Mucosa of rectum (tissue), 2 donors: ENCODE data around the gene DNAJC16.
A peak's percentile ranks its signal among the peaks of the same experiment; 100 is the strongest.
"Not testable (repeated sequence)": the region's sequence is repeated elsewhere in the genome, so short reads cannot be mapped to it uniquely, and the experiment has no call there.

ENCODE experiments used
- H3K27ac ChIP-seq, 2 donors: one replicate each; pipeline ENCODE4 v1.7.0; 2013; ENCODE audit warnings: inconsistent platforms in 2 of 2, low read depth in 2 of 2, low read length in 2 of 2
- H3K27me3 ChIP-seq, 2 donors: one replicate each; pipeline ENCODE4 v1.7.0; 2013; ENCODE audit warnings: low read length in 2 of 2; ENCODE audit not compliant: control insufficient read depth in 2 of 2, insufficient read depth in 2 of 2
- H3K36me3 ChIP-seq, 2 donors: one replicate each; pipeline ENCODE4 v1.7.0; 2013; ENCODE audit warnings: low read length in 2 of 2; ENCODE audit not compliant: control insufficient read depth in 2 of 2, insufficient read depth in 2 of 2
- H3K4me1 ChIP-seq, 2 donors: one replicate each; pipeline ENCODE4 v1.7.0; 2013; ENCODE audit warnings: low read length in 2 of 2, mild to moderate bottlenecking in 1 of 2; ENCODE audit not compliant: control insufficient read depth in 2 of 2, insufficient read depth in 2 of 2
- H3K4me3 ChIP-seq, 2 donors: one replicate each; pipeline ENCODE4 v1.7.0; 2013; ENCODE audit warnings: low read length in 2 of 2
- H3K9ac ChIP-seq, 2 donors: one replicate each; pipeline ENCODE4 v1.7.0; 2013; ENCODE audit warnings: low read length in 2 of 2, low read depth in 1 of 2, mild to moderate bottlenecking in 1 of 2
- H3K9me3 ChIP-seq, 2 donors: one replicate each; pipeline ENCODE4 v1.7.0; 2013; ENCODE audit warnings: low read length in 2 of 2; ENCODE audit not compliant: control insufficient read depth in 2 of 2
- donor health status: healthy.
- donor health status: Normal muscosa, but diverticular disease.

DNAJC16 gene

DNA sequence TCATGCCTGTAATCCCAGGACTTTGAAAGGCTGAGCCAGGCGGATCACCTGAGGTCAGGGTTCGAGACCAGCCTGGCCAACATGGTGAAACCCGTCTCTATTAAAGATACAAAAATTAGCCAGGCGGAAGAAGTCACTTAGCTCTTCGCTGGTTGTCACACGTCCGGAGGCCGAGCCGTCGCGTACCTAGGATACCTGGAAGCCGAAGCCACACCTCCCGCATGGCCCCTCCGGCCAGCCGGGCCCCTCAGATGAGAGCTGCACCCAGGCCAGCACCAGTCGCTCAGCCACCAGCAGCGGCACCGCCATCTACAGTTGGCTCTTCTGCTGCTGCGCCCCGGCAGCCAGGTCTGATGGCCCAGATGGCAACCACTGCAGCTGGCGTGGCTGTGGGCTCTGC is 77.8 kb downstream of the DNAJC16 start:
- not testable (repeated sequence) for H3K27ac ChIP-seq

DNA sequence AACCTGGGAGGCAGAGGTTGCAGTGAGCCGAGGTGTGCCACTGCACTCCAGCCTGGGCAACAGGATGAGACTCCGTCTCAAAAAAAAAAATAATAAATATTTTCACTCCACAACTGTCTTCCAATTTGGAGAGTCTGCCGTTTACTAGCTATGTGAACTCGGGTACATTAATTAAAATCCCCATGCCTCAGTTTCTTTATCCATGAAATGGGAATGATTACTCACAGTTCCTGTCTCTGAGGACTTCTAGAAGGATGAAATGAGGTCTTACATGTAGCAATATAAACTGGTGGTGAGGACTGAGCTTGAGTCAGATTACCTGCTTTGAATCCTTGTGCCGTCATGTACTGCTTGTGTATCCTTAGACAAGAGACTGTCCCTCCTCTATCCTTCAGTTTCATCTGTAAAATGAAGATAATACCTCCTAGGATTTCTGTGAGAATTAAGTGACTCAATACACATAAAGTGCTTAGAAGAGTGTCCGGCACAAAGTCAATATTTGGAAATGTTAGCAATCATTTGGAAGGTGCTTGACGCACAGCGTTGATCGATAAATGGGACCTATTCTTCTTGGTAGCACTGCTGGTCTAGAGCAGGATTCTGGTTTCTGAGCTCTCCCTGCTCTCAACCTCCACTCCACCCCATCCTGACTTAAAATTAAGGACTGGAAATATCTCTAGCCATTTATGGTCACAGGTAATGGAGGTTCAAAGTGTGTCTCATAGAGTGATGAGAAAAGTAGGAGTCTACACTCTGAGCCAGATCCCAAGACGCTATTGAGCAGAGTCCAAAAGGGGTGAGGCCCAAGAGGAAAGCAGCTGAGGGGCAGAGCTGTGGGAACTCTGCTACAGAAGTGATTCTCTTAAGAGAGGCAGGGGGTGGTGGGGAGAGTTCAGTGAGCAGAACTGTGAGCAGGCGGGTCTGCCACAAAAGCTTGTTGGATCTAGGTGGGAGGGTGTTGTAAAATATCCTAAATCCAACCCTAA is 79.0 kb downstream of the DNAJC16 start:
- no peak overlapping the region for H3K27ac ChIP-seq

More for the DNA sequence above, 77.8 kb downstream of the DNAJC16 start:
- not testable (repeated sequence) for H3K27me3 ChIP-seq, H3K9ac ChIP-seq, H3K9me3 ChIP-seq, H3K4me3 ChIP-seq, H3K36me3 ChIP-seq
- peaks cover 8 to 16% of the 10 kb centered on the region in 2 donors for H3K4me1 ChIP-seq

DNA sequence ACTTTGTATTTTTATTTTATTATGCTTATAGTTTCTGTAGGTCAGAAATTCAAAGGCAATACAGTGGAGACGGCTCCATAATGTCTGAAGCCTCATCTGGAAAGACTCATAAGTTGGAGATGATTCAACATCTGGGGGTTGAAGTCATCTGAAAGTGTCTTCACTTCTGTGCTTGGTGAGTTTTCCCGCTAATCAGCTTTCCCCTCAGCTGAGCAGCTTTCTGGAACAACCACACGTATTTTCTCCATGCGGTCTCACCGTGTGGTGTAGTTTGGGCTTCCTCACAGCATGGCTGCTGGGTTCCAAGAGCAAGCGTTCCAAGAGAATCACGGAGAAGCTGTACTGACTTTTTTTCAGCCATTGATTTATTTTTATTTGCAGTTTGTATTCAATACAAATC is 83.0 kb downstream of the DNAJC16 start:
- Histone ChIP-seq H3K36me3 (no peaks in the 10 kb centered on the region), H3K4me3 (no peak overlapping the region), H3K27ac (no peak overlapping the region), H3K9ac (no peak overlapping the region), H3K27me3 (no peaks in the 10 kb centered on the region), H3K9me3 (no peaks in the 10 kb centered on the region), H3K4me1 (no peaks in the 10 kb centered on the region)

More for the DNA sequence above, 79.0 kb downstream of the DNAJC16 start:
- H3K27me3 ChIP-seq = no peaks in the 10 kb centered on the region
- H3K9me3 ChIP-seq = no peaks in the 10 kb centered on the region
- H3K9ac ChIP-seq = no peak overlapping the region
- H3K4me3 ChIP-seq = no peak overlapping the region
- no peaks in the 10 kb centered on the region for H3K36me3 ChIP-seq
- peaks cover 8 to 16% of the 10 kb centered on the region in 2 donors for H3K4me1 ChIP-seq

DNA sequence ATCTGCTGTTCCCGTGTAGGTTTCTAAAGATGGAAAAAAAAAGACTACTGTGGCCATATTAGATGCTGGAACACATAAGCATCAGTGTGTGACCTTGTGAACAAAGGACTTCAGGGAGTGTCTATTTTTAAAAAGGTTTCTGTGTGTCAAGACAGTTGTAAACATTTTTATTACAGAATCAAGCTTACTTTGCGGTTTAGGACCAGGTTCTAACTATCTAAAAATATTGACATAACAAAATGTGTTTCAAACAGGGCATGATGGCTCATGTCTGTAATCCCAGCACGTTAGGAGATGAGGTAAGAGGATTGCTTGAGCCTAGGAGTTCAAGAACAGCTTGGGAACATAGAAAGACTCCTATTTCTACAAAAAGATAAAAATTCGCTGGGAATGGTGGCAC is 83.5 kb downstream of the DNAJC16 start:
- H3K9me3 ChIP-seq = no peaks in the 10 kb centered on the region
- H3K27ac ChIP-seq = no peak overlapping the region
- no peaks in the 10 kb centered on the region for H3K36me3 ChIP-seq
- no peaks in the 10 kb centered on the region for H3K4me1 ChIP-seq
- H3K4me3 ChIP-seq = no peak overlapping the region
- no peaks in the 10 kb centered on the region for H3K27me3 ChIP-seq
- no peak overlapping the region for H3K9ac ChIP-seq

DNA sequence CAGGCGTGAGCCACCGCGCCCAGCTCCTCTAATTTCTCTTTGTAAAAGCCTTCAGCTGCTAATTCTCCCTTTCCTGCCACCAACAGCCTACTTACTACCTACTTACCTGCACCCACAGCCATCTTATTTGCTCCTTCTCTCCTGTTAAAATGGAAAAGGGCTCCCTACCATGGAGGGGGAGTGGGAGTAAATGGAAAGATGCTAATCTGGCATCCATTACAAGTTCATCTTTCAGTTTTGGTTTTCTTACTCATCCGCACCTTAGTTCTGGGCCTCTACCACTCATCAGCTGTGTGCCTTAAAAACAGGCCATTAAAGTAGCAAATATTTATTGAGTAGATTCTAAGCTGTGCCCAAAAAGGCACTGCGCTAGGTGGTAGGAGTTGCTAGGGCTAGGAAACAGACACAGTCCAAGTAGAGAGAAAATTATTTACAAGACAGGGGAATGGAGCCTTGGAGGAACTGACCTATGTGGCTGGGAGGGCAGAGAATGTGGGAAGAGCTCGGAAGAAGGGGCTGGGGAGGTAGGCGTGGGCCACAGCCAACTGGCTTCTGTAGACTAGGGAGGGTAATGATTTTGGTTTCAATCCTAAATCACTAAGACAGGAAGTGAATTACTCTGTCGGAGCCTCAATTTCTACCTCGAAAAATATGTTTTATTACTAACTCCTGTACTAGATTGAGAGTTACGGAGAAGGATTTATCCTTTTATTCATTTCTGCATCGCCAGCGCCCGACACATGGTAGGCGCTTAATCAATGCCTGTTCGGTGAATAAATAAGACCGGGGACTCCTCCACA is 89.9 kb downstream of the DNAJC16 start:
- peak overlapping the region; percentile 65 to 97 for H3K4me3 ChIP-seq

DNA sequence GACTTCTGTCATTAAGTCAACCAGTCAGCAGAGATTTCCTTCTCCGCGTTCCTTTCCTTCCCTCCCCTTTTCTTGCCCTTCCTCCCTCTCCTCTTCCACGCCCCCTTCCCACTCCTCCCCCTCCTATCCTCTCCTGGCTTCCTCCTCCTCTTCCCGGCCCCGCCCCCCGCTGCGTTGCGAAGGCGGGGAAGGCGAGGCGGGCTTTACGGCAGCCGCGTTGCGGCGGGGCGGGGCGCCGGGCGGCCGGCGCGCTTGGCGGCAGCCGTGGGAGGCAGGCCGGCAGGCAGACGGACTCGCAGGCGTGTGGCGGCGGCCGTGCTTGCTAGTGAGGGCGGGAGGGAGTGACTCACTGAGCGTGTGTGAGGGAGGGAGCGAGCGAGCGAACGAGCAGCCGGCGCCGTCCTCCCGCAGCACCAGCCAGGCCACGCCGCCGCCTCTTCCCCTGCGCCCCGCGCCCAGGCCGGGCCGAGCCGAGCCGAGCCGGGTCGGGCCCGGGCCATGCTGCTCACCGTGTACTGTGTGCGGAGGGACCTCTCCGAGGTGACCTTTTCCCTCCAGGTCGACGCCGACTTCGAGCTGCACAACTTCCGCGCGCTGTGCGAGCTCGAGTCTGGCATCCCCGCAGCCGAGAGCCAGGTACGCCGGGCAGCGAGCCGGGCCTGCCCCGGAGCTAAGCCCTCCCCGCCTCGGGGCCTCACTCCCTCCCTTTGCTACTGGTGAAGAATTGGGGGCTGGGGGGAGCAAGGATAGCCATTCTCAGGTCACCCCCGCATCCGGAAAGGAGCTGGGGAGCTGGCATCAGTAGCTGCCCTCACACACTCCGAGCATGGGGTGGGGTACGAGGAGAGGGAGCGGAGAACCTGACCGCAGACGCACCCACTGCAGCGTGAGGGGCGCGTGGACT is 90.8 kb downstream of the DNAJC16 start, which contains the start of gene DDI2:
Gene DDI2 (plus strand): TSS at position 286 of the 904 bp plus-strand sequence. CDS start 213 bp downstream, at position 499.
- no peaks in the 10 kb centered on the region for H3K36me3 ChIP-seq
- H3K9me3 ChIP-seq = no peaks in the 10 kb centered on the region
- peak within 1 kb of the TSS; percentile 98 for H3K27ac ChIP-seq
- H3K4me1 ChIP-seq = peaks cover 26 to 27% of the 10 kb centered on the region in 2 donors
- H3K9ac ChIP-seq = peak within 1 kb of the TSS; percentile 95 to 97
- H3K4me3 ChIP-seq = peak within 1 kb of the TSS; percentile 88 to 97
- no peaks in the 10 kb centered on the region for H3K27me3 ChIP-seq

More for the DNA sequence above, 89.9 kb downstream of the DNAJC16 start:
- H3K36me3 ChIP-seq = no peaks in the 10 kb centered on the region
- H3K27me3 ChIP-seq = no peaks in the 10 kb centered on the region
- H3K9me3 ChIP-seq = no peaks in the 10 kb centered on the region
- peak overlapping the region; percentile 88 to 98 for H3K27ac ChIP-seq
- H3K4me1 ChIP-seq = peaks cover 26 to 27% of the 10 kb centered on the region in 2 donors
- peak overlapping the region; percentile 88 to 97 for H3K9ac ChIP-seq

DNA sequence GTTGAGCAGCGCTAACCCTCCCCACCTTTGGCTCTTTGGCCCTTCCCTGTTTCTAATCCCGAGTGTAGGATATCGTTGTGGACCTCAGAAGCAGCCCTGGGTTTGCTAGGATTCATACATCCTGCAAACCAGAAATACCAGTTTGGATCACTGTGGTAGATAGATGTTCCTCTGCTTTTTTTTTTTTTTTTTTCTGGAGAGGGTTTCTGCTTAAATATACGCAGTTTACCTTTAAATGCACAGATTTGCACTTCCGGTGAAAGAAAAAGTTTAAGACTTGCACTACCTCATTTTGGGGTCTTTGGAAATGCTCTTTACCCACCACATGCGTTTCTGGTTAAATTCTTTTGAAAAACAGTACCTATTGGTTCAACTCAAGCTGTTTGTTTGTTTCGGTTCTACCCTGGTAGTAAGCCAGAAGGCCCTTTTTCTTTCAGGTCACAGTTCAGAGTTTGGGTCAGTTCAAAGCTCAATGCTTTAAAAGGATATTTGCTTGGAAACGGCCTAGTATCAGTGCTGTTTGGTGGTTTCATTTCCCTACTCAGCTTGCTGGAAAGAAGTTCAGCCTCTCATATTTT is 91.5 kb downstream of the DNAJC16 start:
- H3K4me1 ChIP-seq = peaks cover 26 to 27% of the 10 kb centered on the region in 2 donors
- peak overlapping the region; percentile 88 to 97 for H3K4me3 ChIP-seq
- H3K9ac ChIP-seq = peak overlapping the region; percentile 95 to 97

DNA sequence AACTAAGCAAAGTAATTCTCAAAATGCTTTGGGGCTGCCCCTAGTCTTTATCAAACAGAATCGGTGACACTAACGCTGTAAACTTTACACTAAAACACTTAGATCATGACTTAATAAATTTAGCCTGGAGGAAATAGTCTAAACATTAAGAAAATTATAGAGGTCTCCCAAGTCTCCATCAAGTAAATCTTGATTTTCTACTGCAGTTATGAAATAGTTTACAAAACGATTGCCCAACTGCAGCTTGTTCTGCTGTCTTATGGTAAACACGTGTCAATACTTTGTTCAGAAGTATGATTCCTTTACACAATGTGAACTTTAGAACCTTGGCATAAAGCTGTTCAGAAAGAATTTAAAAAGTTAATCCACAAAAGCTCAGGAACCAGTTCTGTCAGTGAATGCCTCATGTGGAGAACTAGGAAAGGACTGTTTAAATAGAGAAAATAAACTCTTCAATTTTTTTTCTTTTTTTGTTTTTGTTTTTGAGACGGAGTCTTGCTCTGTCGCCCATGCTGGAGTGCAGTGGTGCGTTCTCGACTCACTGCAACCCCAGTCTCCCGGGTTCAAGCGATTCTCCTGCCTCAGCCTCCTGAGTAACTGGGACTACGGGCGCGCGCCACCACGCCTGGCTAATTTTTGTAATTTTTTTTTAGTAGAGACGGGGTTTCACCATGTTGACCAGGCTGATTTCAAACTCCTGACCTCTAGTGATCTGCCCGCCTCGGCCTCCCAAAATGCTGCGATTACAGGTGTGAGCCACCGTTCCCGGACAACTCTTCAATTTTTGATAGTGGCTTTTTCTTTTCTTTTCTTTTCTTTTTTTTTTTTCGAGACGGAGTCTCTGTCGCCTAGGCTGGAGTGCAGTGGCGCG is 92.2 kb downstream of the DNAJC16 start:
- no peaks in the 10 kb centered on the region for H3K9me3 ChIP-seq
- H3K4me1 ChIP-seq = peaks cover 26 to 27% of the 10 kb centered on the region in 2 donors
- H3K9ac ChIP-seq = peak overlapping the region; percentile 95 to 97
- H3K27me3 ChIP-seq = no peaks in the 10 kb centered on the region
- H3K4me3 ChIP-seq = peak overlapping the region; percentile 88 to 97
- H3K27ac ChIP-seq = peak overlapping the region; percentile 98
- H3K36me3 ChIP-seq = no peaks in the 10 kb centered on the region

More for the DNA sequence above, 91.5 kb downstream of the DNAJC16 start:
- Histone ChIP-seq H3K27me3 (no peaks in the 10 kb centered on the region), H3K36me3 (no peaks in the 10 kb centered on the region), H3K27ac (peak overlapping the region; percentile 98), H3K9me3 (no peaks in the 10 kb centered on the region)
